H9 (cell line): ENCODE results near the gene CYP27B1. TPM values are rescaled to one million over a fixed set of nuclear protein-coding genes. Genes with fewer than 3 reads are reported as not detected.
A peak's percentile ranks its signal among the peaks of the same experiment; 100 is the strongest.

Experiments used
- DNase-seq: peaks from one replicate; pipeline ENCODE4 v3.0.0-alpha.2; 2017
- H2AFZ ChIP-seq: one replicate; pipeline ENCODE4 v1.6.1; 2013; ENCODE audit warnings: mild to moderate bottlenecking, low read length, control low read depth, moderate library complexity
- H2AK5ac ChIP-seq: 2 replicates; pipeline ENCODE4 v1.6.1; 2013; ENCODE audit warnings: low read length, control low read depth, mixed read lengths; ENCODE audit not compliant: insufficient read length
- H2BK120ac ChIP-seq: one replicate; pipeline ENCODE4 v1.6.1; 2013; ENCODE audit warnings: low read depth, mild to moderate bottlenecking, low read length, control low read depth, inconsistent platforms; ENCODE audit not compliant: poor library complexity, severe bottlenecking
- H2BK12ac ChIP-seq: 2 replicates; pipeline ENCODE4 v1.6.1; 2013; ENCODE audit warnings: low read length, control low read depth, mixed read lengths, low read depth; ENCODE audit not compliant: insufficient read length
- H2BK15ac ChIP-seq: 2 replicates; pipeline ENCODE4 v1.6.1; 2013; ENCODE audit warnings: low read depth, low read length, control low read depth
- H2BK20ac ChIP-seq: one replicate; pipeline ENCODE4 v1.6.1; 2013; ENCODE audit warnings: low read depth, mild to moderate bottlenecking, low read length, control low read depth, inconsistent platforms; ENCODE audit not compliant: poor library complexity, severe bottlenecking
- H2BK5ac ChIP-seq: 2 replicates; pipeline ENCODE4 v1.6.1; 2013; ENCODE audit warnings: low read length, control low read depth, mixed read lengths; ENCODE audit not compliant: insufficient read length
- H3K14ac ChIP-seq: 2 replicates; pipeline ENCODE4 v1.6.1; 2013; ENCODE audit warnings: low read length, control low read depth; ENCODE audit not compliant: insufficient read depth
- H3K18ac ChIP-seq: 2 replicates; pipeline ENCODE4 v1.6.1; 2013; ENCODE audit warnings: low read depth, mild to moderate bottlenecking, mixed read lengths, low read length, control low read depth; ENCODE audit not compliant: insufficient read length
- H3K23ac ChIP-seq: 2 replicates; pipeline ENCODE4 v1.6.1; 2013; ENCODE audit warnings: low read length, control low read depth, mixed read lengths, low read depth; ENCODE audit not compliant: insufficient read length
- H3K23me2 ChIP-seq: 2 replicates; pipeline ENCODE4 v1.6.1; 2013; ENCODE audit warnings: low read depth, mild to moderate bottlenecking, mixed read lengths, low read length, control low read depth; ENCODE audit not compliant: insufficient read length, poor library complexity, severe bottlenecking
- H3K27ac ChIP-seq: 2 replicates; pipeline ENCODE4 v1.5.1; 2013; ENCODE audit warnings: low read length, control low read depth, mixed read lengths, low read depth; ENCODE audit not compliant: insufficient read length
- H3K27me3 ChIP-seq: 2 replicates; pipeline ENCODE4 v1.6.1; 2013; ENCODE audit warnings: low read length, control low read depth, inconsistent platforms; ENCODE audit not compliant: insufficient read depth
- H3K4ac ChIP-seq: 2 replicates; pipeline ENCODE4 v1.6.1; 2013; ENCODE audit warnings: low read depth, mild to moderate bottlenecking, control low read depth, inconsistent platforms, low read length, moderate library complexity
- H3K4me1 ChIP-seq: 2 replicates; pipeline ENCODE4 v1.6.1; 2013; ENCODE audit warnings: low read length, control low read depth, inconsistent platforms; ENCODE audit not compliant: insufficient read depth
- H3K4me2 ChIP-seq: 2 replicates; pipeline ENCODE4 v1.6.1; 2013; ENCODE audit warnings: low read length, control low read depth, mixed read lengths; ENCODE audit not compliant: insufficient read length, insufficient read depth
- H3K56ac ChIP-seq: 2 replicates; pipeline ENCODE4 v1.6.1; 2013; ENCODE audit warnings: low read depth, mild to moderate bottlenecking, mixed read lengths, low read length, control low read depth; ENCODE audit not compliant: insufficient read length
- H3K79me1 ChIP-seq: 2 replicates; pipeline ENCODE4 v1.6.1; 2013; ENCODE audit warnings: low read depth, mild to moderate bottlenecking, moderate library complexity, low read length, control low read depth, inconsistent platforms; ENCODE audit not compliant: insufficient read depth, poor library complexity, severe bottlenecking
- H3K79me2 ChIP-seq: 2 replicates; pipeline ENCODE4 v1.6.1; 2013; ENCODE audit warnings: low read length, control low read depth, inconsistent platforms; ENCODE audit not compliant: insufficient read depth
- H3K9ac ChIP-seq: 2 replicates; pipeline ENCODE4 v1.6.1; 2013; ENCODE audit warnings: low read length, control low read depth, mixed read lengths; ENCODE audit not compliant: insufficient read length; ENCODE audit errors: extremely low read depth
- H3K9me3 ChIP-seq: one replicate; pipeline ENCODE4 v1.6.1; 2013; ENCODE audit warnings: low read depth, low read length, inconsistent platforms; ENCODE audit not compliant: control insufficient read depth
- H3T11ph ChIP-seq: one replicate; pipeline ENCODE4 v1.6.1; 2013; ENCODE audit warnings: mild to moderate bottlenecking, low read length, control low read depth, inconsistent platforms
- H4K20me1 ChIP-seq: one replicate; pipeline ENCODE4 v1.6.1; 2013; ENCODE audit not compliant: control insufficient read depth, insufficient read length, insufficient read depth
- H4K5ac ChIP-seq: 2 replicates; pipeline ENCODE4 v1.6.1; 2013; ENCODE audit warnings: low read depth, mild to moderate bottlenecking, mixed read lengths, low read length, control low read depth; ENCODE audit not compliant: insufficient read length
- H4K8ac ChIP-seq: replicated peaks from 2 replicates; pipeline ENCODE4 v1.6.1; 2013; ENCODE audit warnings: low read length, control low read depth, mixed read lengths, low read depth; ENCODE audit not compliant: insufficient read length
- H4K91ac ChIP-seq: 2 replicates; pipeline ENCODE4 v1.6.1; 2013; ENCODE audit warnings: low read depth, mild to moderate bottlenecking, moderate library complexity, mixed read lengths, low read length, control low read depth; ENCODE audit not compliant: insufficient read length
- H3K27ac Mint-ChIP-seq, 3 experiments: 2 replicates in 2 of 3; 3 replicates in 1 of 3; pipeline ENCODE4 v1.8.0; 2020 to 2021; ENCODE audit warnings: mixed read lengths in 3 of 3, mild to moderate bottlenecking in 1 of 3, moderate library complexity in 1 of 3
- H3K27me3 Mint-ChIP-seq: 2 replicates; pipeline ENCODE4 v1.8.0; 2021; ENCODE audit warnings: low read depth, mild to moderate bottlenecking, moderate library complexity, mixed read lengths
- H3K36me3 Mint-ChIP-seq, 3 experiments: 2 replicates in 2 of 3; 3 replicates in 1 of 3; pipeline ENCODE4 v1.8.0; 2020 to 2021; ENCODE audit warnings: low read depth in 3 of 3, mixed read lengths in 3 of 3; ENCODE audit not compliant: insufficient read depth in 1 of 3
- H3K4me1 Mint-ChIP-seq, 2 experiments: 2 replicates each; pipeline ENCODE4 v1.8.0; 2020; ENCODE audit warnings: mixed read lengths in 2 of 2
- H3K4me3 Mint-ChIP-seq, 2 experiments: 2 replicates in 1 of 2; 3 replicates in 1 of 2; pipeline ENCODE4 v1.8.0; 2020 to 2021; ENCODE audit warnings: mild to moderate bottlenecking in 2 of 2, mixed read lengths in 2 of 2, moderate library complexity in 1 of 2
- H3K9me3 Mint-ChIP-seq, 2 experiments: 2 replicates in 1 of 2; 3 replicates in 1 of 2; pipeline ENCODE4 v1.8.0; 2020; ENCODE audit warnings: mild to moderate bottlenecking in 2 of 2, mixed read lengths in 2 of 2, moderate library complexity in 1 of 2
- CTCF ChIP-seq: fragments of 200-600 bp; sonication (generic); conservative IDR thresholded peaks from 3 replicates; pipeline ENCODE4 v1.8.0; 2021; ENCODE audit warnings: antibody characterized with exemption, mild to moderate bottlenecking
- WGBS: extraction: QIAGEN DNeasy Blood & Tissue Kit; methylation state at CpG from one replicate; pipeline ENCODE4 v1.1.7; 2013; ENCODE audit warnings: missing lambda C conversion rate, low lambda C conversion rate, mixed read lengths; ENCODE audit not compliant: insufficient read length; ENCODE audit errors: extremely low coverage; 5-methylcytosine and 5-hydroxymethylcytosine counted together
- total RNA-seq: library from RNA; stranded (reverse); gene quantifications from 2 replicates; pipeline ENCODE4 v1.2.1, GENCODE V29; 2021

CYP27B1 gene
- total RNA-seq, 1 experiment from 2014 or later = 6.1 TPM

DNA sequence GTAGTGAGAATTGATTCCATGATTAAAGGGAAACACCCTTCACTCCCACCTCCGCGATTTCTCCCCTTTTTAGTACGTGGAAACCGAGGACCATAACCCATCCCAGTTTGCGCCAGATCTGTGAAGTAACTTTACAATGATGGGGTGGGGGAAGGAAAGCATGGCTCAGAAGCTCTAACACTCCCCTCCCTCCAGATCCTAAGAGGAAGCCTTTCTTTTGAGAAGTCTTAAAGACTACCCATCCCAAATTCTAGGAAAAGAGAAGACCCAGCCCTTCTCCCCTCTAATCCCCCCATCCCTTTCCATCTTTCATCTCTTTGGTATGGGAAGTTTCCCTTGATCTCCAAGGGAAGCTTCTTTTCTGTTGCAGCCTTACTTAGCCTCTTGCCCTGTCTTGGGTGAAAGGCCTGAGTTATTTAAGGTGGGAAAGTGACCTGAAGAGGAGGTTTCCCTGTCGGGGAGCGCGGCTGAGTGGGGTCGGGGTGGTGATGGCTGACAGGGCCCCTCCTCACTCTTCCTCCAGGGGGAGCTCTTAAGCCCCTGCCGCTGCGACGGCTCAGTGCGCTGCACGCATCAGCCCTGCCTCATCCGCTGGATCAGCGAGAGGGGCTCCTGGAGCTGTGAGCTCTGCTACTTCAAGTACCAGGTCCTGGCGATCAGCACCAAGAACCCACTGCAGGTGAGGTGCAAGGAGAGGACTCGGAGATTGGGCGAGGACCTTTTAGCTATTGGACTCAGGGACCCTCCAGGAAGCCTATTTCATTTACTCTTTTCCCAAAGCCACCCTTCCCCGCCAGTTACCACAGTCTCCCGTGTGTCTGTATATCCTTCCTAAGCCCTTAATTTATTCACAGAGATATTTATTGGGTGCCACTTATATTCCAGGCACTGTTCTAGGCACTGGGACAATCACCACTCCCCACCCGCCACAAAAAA lies 10.2 kb downstream of the CYP27B1 start:
- Mint-ChIP-seq H3K4me1 (peaks cover 32 to 33% of the 10 kb centered on the region in 2 experiments), H3K4me3 (peak overlapping the region; percentile 61 to 78), H3K27me3 (peaks cover 38% of the 10 kb centered on the region), H3K27ac (no peak overlapping the region), H3K36me3 (peaks cover 4 to 19% (median 6%) of the 10 kb centered on the region in 3 experiments; a peak in 6 of 7 replicates), H3K9me3 (peaks cover 0 to 2% of the 10 kb centered on the region in 2 experiments; a peak in 1 of 5 replicates)
- Histone ChIP-seq H3K4me2 (peak overlapping the region; percentile 34), H4K5ac (no peak overlapping the region), H4K20me1 (no peaks in the 10 kb centered on the region), H3K79me2 (peaks cover 2% of the 10 kb centered on the region; the same call in 1 of the 2 replicates), H3K14ac (no peak overlapping the region), H3K18ac (no peak overlapping the region), H2BK12ac (no peak overlapping the region), H3K9me3 (no peaks in the 10 kb centered on the region), H3K4me1 (0 out of 2 replicates have a peak, but pooled peaks cover 2% of the 10 kb centered on the region), H2BK15ac (no peak overlapping the region), H3K27me3 (peaks cover 11% of the 10 kb centered on the region), H2BK120ac (no peak overlapping the region), H4K8ac (no peak overlapping the region), H2BK5ac (no peak overlapping the region), H3K4ac (no peak overlapping the region), H2AFZ (no peak overlapping the region), H3K9ac (no peak overlapping the region), H3K56ac (no peak overlapping the region), H3K23ac (no peak overlapping the region), H2BK20ac (no peak overlapping the region), H3K79me1 (no peaks in the 10 kb centered on the region), H3T11ph (no peak overlapping the region), H3K27ac (no peak overlapping the region), H3K23me2 (peaks cover 9% of the 10 kb centered on the region), H2AK5ac (no peak overlapping the region), H4K91ac (no peak overlapping the region)
- peak; percentile 89 for DNase-seq
- TF ChIP-seq CTCF = peak; percentile 93
- WGBS = no CpG with 5 or more reads among the region's 22 CpGs
